ENCODE results near the gene COL6A2. TPM values are rescaled to one million over a fixed set of nuclear protein-coding genes. Genes with fewer than 3 reads are reported as not detected.

COL6A2 gene
- total and polyA plus RNA-seq, 2 donors (not counting 1 experiment from before 2014, with no cell fraction given), result 1.2 to 2.1 TPM

DNA sequence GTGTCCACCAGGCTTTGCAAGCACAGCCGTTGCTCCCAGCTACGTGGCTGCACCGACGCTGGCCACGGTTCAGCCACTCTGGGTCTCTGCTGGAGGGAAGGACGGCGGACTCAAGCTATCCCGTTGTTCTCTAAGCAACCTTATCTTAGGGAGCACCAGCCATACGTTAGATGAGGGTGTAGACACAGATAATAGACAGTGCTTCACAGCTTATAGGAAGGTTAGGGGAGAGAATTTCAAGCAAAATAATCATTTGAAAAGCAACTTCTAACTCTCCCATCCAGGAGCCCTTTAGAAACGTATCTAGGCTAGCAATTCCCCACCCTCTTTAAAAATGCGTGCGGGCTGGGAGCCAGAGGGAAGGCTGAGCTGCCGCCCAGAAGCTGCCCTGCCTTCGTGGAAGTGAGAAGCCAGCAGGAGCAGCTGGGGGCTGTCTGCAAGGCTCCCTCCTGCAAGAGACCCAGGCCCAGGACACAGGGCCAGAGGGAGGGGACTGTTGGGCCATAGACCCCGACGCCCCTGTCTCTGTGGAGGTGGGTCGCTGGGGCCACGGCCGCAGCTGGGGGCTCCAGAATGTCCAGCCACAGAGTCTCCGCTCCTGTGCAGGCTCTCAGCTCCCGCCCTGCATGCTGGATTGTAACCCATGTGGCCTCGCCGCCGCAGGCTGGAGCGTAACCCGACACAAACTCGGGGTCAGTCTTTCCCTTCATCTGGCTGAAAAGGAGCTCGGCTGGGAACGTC, 31.2 kb upstream of the COL6A2 start:
- H3K9me3 Mint-ChIP-seq (ENCODE audit: insufficient read depth), result peaks cover 4% of the 10 kb centered on the region
- Histone ChIP-seq H3K27ac (ENCODE audit: low read length in 2 of 2) (no peak overlapping the region), H3K79me2 (ENCODE audit: control insufficient read depth, insufficient read depth, low read length) (no peaks in the 10 kb centered on the region), H3K27me3 (replicated peaks in 1 of 4; ENCODE audit: control extremely low read depth in 1 of 4, control insufficient read depth in 3 of 4, insufficient read depth in 4 of 4, low read length in 3 of 4) (peaks cover 0 to 26% (median 7%) of the 10 kb centered on the region in 4 experiments), H3K4me3 (ENCODE audit: control extremely low read depth in 1 of 5, extremely low read depth in 1 of 5, insufficient read depth in 1 of 5, low read depth in 2 of 5, low read length in 4 of 5) (no peak overlapping the region), H3K4me1 (ENCODE audit: control insufficient read depth in 2 of 2, insufficient read depth in 2 of 2, low read length in 2 of 2) (no peaks in the 10 kb centered on the region), H3K9ac (ENCODE audit: low read length) (no peak overlapping the region), H3K4me2 (replicated peaks; ENCODE audit: low read depth, low read length, poor library complexity, severe bottlenecking) (no peak overlapping the region), H3K36me3 (replicated peaks in 1 of 2; ENCODE audit: control extremely low read depth in 1 of 2, control insufficient read depth in 1 of 2, extremely low read depth in 1 of 2, insufficient read depth in 2 of 2, low read length in 1 of 2) (no peaks in the 10 kb centered on the region), H4K20me1 (ENCODE audit: control insufficient read depth, insufficient read depth, low read length, poor library complexity, severe bottlenecking) (no peaks in the 10 kb centered on the region), H3K9me3 (ENCODE audit: control extremely low read depth in 1 of 3, control insufficient read depth in 2 of 3, insufficient read depth in 1 of 3, low read length in 2 of 3) (peaks cover 0 to 38% (median 5%) of the 10 kb centered on the region in 3 donors), H2AFZ (ENCODE audit: insufficient read depth, low read depth, low read length, poor library complexity, severe bottlenecking) (no peak overlapping the region)
- CTCF ChIA-PET, result no interaction called here
- no peak overlapping the region for H3K27ac Mint-ChIP-seq
- no peak for ATAC-seq (ENCODE audit: low read depth)
- DNase-seq, result no peak
- H3K27me3 Mint-ChIP-seq, result peaks cover 34% of the 10 kb centered on the region
- no peak overlapping the region for H3K4me3 Mint-ChIP-seq
- TF ChIP-seq CTCF (IDR thresholded peaks at IDR 0.05) (no peak), EZH2 (IDR thresholded peaks at IDR 0.05; ENCODE audit: borderline replicate concordance, insufficient read depth, low read depth, low read length, poor library complexity, severe bottlenecking) (no peak)
- WGBS (ENCODE audit: insufficient coverage), result 93% methylated on average over 24 of the region's 29 CpGs
- H3K4me1 Mint-ChIP-seq, result no peaks in the 10 kb centered on the region
- intact Hi-C loops (cut with micrococcal nuclease), result no loop called here
- POLR2A ChIA-PET, result no interaction called here

DNA sequence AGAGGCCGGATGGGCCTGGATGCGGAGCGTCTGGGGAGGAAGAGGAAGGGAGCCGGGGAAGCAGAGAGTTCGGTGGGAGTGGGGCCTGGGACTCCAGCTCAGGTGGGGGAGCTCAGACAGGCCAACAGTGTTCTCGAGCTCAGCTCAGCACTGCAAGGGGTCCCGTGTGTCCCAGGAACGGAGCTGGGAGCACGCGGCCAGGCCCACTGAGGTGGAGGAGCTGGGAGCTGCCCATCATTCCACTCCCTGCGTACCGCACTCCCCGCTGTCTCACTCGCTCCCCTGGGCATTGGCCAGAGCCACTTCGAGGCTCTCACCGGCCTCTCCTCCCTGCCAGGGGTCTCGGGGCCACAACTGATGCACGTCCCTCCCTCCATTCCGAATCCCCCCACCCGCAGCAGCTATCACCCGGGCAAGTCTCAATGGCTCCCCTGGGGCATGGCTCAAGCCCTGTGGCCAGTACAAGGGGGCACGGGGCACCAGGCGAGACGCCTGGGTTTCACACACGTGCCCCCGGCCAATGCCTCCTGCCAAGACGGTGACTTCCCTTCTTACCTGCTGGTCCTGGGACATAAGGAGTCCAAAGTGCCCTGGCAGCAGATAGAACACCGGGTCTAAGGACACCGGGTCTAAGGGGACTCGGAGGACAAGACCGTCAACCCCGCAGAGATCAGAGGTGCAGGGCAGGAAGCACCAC, 30.3 kb upstream of the COL6A2 start:
- WGBS (ENCODE audit: insufficient coverage), result 96% methylated on average over 32 of the region's 32 CpGs
- Mint-ChIP-seq H3K27ac (no peak overlapping the region), H3K4me3 (no peak overlapping the region), H3K9me3 (ENCODE audit: insufficient read depth) (no peaks in the 10 kb centered on the region), H3K4me1 (no peaks in the 10 kb centered on the region), H3K27me3 (peaks cover 26% of the 10 kb centered on the region)
- CTCF ChIA-PET, result no interaction called here
- no peaks in the 10 kb centered on the region for H3K36me3 ChIP-seq (replicated peaks in 1 of 2; ENCODE audit: control extremely low read depth in 1 of 2, control insufficient read depth in 1 of 2, extremely low read depth in 1 of 2, insufficient read depth in 2 of 2, low read length in 1 of 2)
- no peak for DNase-seq
- no peaks in the 10 kb centered on the region for H3K79me2 ChIP-seq (ENCODE audit: control insufficient read depth, insufficient read depth, low read length)
- H3K4me2 ChIP-seq (replicated peaks; ENCODE audit: low read depth, low read length, poor library complexity, severe bottlenecking), result no peak overlapping the region
- TF ChIP-seq EZH2 (IDR thresholded peaks at IDR 0.05; ENCODE audit: borderline replicate concordance, insufficient read depth, low read depth, low read length, poor library complexity, severe bottlenecking) (no peak), CTCF (IDR thresholded peaks at IDR 0.05) (no peak)
- H4K20me1 ChIP-seq (ENCODE audit: control insufficient read depth, insufficient read depth, low read length, poor library complexity, severe bottlenecking), result no peaks in the 10 kb centered on the region
- H3K27me3 ChIP-seq (replicated peaks in 1 of 4; ENCODE audit: control extremely low read depth in 1 of 4, control insufficient read depth in 3 of 4, insufficient read depth in 4 of 4, low read length in 3 of 4), result peaks cover 0 to 18% (median 0%) of the 10 kb centered on the region in 4 experiments
- H3K4me3 ChIP-seq (ENCODE audit: control extremely low read depth in 1 of 5, extremely low read depth in 1 of 5, insufficient read depth in 1 of 5, low read depth in 2 of 5, low read length in 4 of 5), result no peak overlapping the region
- H3K9me3 ChIP-seq (ENCODE audit: control extremely low read depth in 1 of 3, control insufficient read depth in 2 of 3, insufficient read depth in 1 of 3, low read length in 2 of 3), result peaks cover 0 to 32% (median 2%) of the 10 kb centered on the region in 3 donors
- no peak overlapping the region for H2AFZ ChIP-seq (ENCODE audit: insufficient read depth, low read depth, low read length, poor library complexity, severe bottlenecking)
- intact Hi-C loops (cut with micrococcal nuclease), result no loop called here
- POLR2A ChIA-PET, result no interaction called here
- ATAC-seq (ENCODE audit: low read depth), result no peak
- no peak overlapping the region for H3K27ac ChIP-seq (ENCODE audit: low read length in 2 of 2)
- H3K4me1 ChIP-seq (ENCODE audit: control insufficient read depth in 2 of 2, insufficient read depth in 2 of 2, low read length in 2 of 2), result no peaks in the 10 kb centered on the region
- H3K9ac ChIP-seq (ENCODE audit: low read length), result no peak overlapping the region

Measured in B cell (primary cell).